ENCODE measurements around the gene SOCS6. TPM values are rescaled to one million over a fixed set of nuclear protein-coding genes. Genes with fewer than 3 reads are reported as not detected.

Gene SOCS6
- polyA plus RNA-seq, 1 of the 3 experiments (the other 2 are of a cell fraction), result 12.1 TPM

DNA sequence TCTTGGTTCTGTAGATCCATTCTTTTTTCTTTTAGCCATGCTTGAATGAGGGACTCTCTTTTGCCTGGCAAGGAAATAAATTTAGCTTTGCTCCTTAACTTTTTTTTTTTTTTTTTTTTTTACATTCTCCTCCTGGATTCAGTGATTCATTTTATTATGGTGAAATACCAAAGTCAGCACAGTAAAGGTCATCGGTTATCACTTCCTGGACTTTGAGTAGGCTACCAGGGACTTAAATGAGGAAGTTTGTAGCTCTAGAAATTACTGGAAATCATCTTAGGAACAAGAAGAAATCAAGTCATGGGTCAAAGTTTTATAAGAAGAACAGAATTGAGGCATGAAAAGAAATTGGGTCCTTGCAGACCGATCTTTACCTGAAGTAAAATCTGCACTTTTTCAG is 75.0 kb downstream of the SOCS6 start:
- no peak for DNase-seq
- peaks cover 9% of the 10 kb centered on the region for H3F3A ChIP-seq (replicated peaks; ENCODE audit: insufficient read depth)
- TF ChIP-seq, protein P1, sequence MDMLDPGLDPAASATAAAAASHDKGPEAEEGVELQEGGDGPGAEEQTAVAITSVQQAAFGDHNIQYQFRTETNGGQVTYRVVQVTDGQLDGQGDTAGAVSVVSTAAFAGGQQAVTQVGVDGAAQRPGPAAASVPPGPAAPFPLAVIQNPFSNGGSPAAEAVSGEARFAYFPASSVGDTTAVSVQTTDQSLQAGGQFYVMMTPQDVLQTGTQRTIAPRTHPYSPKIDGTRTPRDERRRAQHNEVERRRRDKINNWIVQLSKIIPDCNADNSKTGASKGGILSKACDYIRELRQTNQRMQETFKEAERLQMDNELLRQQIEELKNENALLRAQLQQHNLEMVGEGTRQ (IDR thresholded peaks at IDR 0.05; ENCODE audit: borderline replicate concordance, low read depth, low read length), result no peak
- TF ChIP-seq POLR2AphosphoS5 (IDR thresholded peaks at IDR 0.05; ENCODE audit: low read depth, low read length) (no peak), YY1 (IDR thresholded peaks at IDR 0.05; ENCODE audit: low read depth) (no peak), MEF2A (IDR thresholded peaks at IDR 0.05; ENCODE audit: borderline replicate concordance, low read depth) (no peak), FOXM1 (IDR thresholded peaks at IDR 0.05; ENCODE audit: low read depth) (no peak), RAD21 (IDR thresholded peaks at IDR 0.05; ENCODE audit: low read length) (no peak), GABPA (IDR thresholded peaks at IDR 0.05; ENCODE audit: low read depth) (no peak), NRF1 (IDR thresholded peaks at IDR 0.05; ENCODE audit: low read depth, low read length) (no peak), JUND (IDR thresholded peaks at IDR 0.05) (no peak), TCF12 (IDR thresholded peaks at IDR 0.05) (no peak), EZH2phosphoT487 (IDR thresholded peaks at IDR 0.05; ENCODE audit: borderline replicate concordance, low read depth) (no peak), GATA2 (CRISPR knock-in tag; IDR thresholded peaks at IDR 0.05) (no peak)
- TF ChIP-seq, protein P2, sequence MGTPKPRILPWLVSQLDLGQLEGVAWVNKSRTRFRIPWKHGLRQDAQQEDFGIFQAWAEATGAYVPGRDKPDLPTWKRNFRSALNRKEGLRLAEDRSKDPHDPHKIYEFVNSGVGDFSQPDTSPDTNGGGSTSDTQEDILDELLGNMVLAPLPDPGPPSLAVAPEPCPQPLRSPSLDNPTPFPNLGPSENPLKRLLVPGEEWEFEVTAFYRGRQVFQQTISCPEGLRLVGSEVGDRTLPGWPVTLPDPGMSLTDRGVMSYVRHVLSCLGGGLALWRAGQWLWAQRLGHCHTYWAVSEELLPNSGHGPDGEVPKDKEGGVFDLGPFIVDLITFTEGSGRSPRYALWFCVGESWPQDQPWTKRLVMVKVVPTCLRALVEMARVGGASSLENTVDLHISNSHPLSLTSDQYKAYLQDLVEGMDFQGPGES (IDR thresholded peaks at IDR 0.05; ENCODE audit: low read depth, low read length), result no peak
- TF ChIP-seq, protein P3, sequence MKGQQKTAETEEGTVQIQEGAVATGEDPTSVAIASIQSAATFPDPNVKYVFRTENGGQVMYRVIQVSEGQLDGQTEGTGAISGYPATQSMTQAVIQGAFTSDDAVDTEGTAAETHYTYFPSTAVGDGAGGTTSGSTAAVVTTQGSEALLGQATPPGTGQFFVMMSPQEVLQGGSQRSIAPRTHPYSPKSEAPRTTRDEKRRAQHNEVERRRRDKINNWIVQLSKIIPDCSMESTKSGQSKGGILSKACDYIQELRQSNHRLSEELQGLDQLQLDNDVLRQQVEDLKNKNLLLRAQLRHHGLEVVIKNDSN (IDR thresholded peaks at IDR 0.05; ENCODE audit: borderline replicate concordance, low read depth), result no peak
- TF ChIP-seq, protein P4, sequence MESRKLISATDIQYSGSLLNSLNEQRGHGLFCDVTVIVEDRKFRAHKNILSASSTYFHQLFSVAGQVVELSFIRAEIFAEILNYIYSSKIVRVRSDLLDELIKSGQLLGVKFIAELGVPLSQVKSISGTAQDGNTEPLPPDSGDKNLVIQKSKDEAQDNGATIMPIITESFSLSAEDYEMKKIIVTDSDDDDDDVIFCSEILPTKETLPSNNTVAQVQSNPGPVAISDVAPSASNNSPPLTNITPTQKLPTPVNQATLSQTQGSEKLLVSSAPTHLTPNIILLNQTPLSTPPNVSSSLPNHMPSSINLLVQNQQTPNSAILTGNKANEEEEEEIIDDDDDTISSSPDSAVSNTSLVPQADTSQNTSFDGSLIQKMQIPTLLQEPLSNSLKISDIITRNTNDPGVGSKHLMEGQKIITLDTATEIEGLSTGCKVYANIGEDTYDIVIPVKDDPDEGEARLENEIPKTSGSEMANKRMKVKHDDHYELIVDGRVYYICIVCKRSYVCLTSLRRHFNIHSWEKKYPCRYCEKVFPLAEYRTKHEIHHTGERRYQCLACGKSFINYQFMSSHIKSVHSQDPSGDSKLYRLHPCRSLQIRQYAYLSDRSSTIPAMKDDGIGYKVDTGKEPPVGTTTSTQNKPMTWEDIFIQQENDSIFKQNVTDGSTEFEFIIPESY (IDR thresholded peaks at IDR 0.05; ENCODE audit: borderline replicate concordance, low read depth), result no peak
- TF ChIP-seq, protein P5, sequence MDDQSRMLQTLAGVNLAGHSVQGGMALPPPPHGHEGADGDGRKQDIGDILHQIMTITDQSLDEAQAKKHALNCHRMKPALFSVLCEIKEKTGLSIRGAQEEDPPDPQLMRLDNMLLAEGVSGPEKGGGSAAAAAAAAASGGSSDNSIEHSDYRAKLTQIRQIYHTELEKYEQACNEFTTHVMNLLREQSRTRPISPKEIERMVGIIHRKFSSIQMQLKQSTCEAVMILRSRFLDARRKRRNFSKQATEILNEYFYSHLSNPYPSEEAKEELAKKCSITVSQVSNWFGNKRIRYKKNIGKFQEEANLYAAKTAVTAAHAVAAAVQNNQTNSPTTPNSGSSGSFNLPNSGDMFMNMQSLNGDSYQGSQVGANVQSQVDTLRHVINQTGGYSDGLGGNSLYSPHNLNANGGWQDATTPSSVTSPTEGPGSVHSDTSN (IDR thresholded peaks at IDR 0.05), result no peak
- no peak overlapping the region for H3K27ac ChIP-seq (ENCODE audit: low read depth in 2 of 2, low read length in 1 of 2)
- H3K27me3 ChIP-seq (ENCODE audit: insufficient read depth), result no peaks in the 10 kb centered on the region
- H3K4me3 ChIP-seq (ENCODE audit: low read depth in 2 of 2, low read length in 1 of 2), result no peak overlapping the region
- H3K36me3 ChIP-seq (replicated peaks in 1 of 2; ENCODE audit: control insufficient read depth in 1 of 2, insufficient read depth in 2 of 2, low read length in 1 of 2), result no peaks in the 10 kb centered on the region
- H3K4me2 ChIP-seq, result no peak overlapping the region
- no peaks in the 10 kb centered on the region for H3K79me2 ChIP-seq (ENCODE audit: insufficient read depth)
- 88% methylated on average over 2 of the region's 2 CpGs for WGBS (ENCODE audit: low lambda C conversion rate)
- POLR2A ChIA-PET, result no interaction called here
- no peaks in the 10 kb centered on the region for H3K9me2 ChIP-seq
- no peaks in the 10 kb centered on the region for H3K9me3 ChIP-seq
- H3K4me1 ChIP-seq (ENCODE audit: control insufficient read depth in 1 of 2, insufficient read depth in 2 of 2, low read depth in 1 of 2, low read length in 1 of 2), result no peaks in the 10 kb centered on the region
- peak overlapping the region; percentile 60; the same call in 1 of the 2 replicates for H2AFZ ChIP-seq (ENCODE audit: low read depth)
- no peak overlapping the region for H3K9ac ChIP-seq
- CTCF ChIA-PET, result no interaction called here
- no peaks in the 10 kb centered on the region for H4K20me1 ChIP-seq (ENCODE audit: insufficient read depth)
